WTC11 (cell line): ENCODE measurements around the gene ARHGAP22. TPM values are rescaled to one million over a fixed set of nuclear protein-coding genes. Genes with fewer than 3 reads are reported as not detected.

Experiments
- ATAC-seq: fragments of 200-7000 bp; cut with Tn5 transposase; 2 replicates; pipeline ENCODE4 v1.10.0; 2021; ENCODE audit warnings: mild to moderate bottlenecking, moderate library complexity
- CTCF ChIA-PET: fragments of 300-600 bp; sonication (Branson Sonifier 250); formaldehyde crosslinking; loops from one replicate; lab custom pipeline; 2021; ENCODE audit warnings: antibody characterized with exemption; lab: Charles Lee
- POLR2A ChIA-PET: fragments of 350-600 bp; sonication (Branson Sonifier 250); formaldehyde crosslinking; loops from one replicate; lab custom pipeline; 2021; ENCODE audit warnings: antibody characterized with exemption; lab: Charles Lee
- DNase-seq: peaks from one replicate; pipeline ENCODE4 v3.0.0; 2021; ENCODE audit warnings: low spot score
- H3K27ac Mint-ChIP-seq: 2 replicates; pipeline ENCODE4 v1.8.0; 2021; ENCODE audit warnings: mixed read lengths
- H3K27me3 Mint-ChIP-seq: 2 replicates; pipeline ENCODE4 v1.8.0; 2021; ENCODE audit warnings: low read depth, mild to moderate bottlenecking, moderate library complexity, mixed read lengths
- H3K36me3 Mint-ChIP-seq: 2 replicates; pipeline ENCODE4 v1.8.0; 2021; ENCODE audit warnings: mixed read lengths
- H3K4me1 Mint-ChIP-seq: 2 replicates; pipeline ENCODE4 v1.8.0; 2022; ENCODE audit warnings: mixed read lengths
- H3K4me3 Mint-ChIP-seq: 2 replicates; pipeline ENCODE4 v1.8.0; 2021; ENCODE audit warnings: mild to moderate bottlenecking, moderate library complexity, mixed read lengths
- H3K9me3 Mint-ChIP-seq: 2 replicates; pipeline ENCODE4 v1.8.0; 2021; ENCODE audit warnings: mixed read lengths
- GABPB1 ChIP-seq: sonication (generic); formaldehyde crosslinking; IDR thresholded peaks from 2 replicates; pipeline ENCODE4 v1.8.1; 2023; ENCODE audit warnings: mild to moderate bottlenecking, missing genetic modification reagents
- MXD4 ChIP-seq: fragments of 250-450 bp; sonication (Bioruptor Pico); IDR thresholded peaks from 2 replicates; pipeline ENCODE4 v1.8.0; 2021; ENCODE audit warnings: mild to moderate bottlenecking, moderate library complexity, borderline replicate concordance
- TEAD4 ChIP-seq: sonication (generic); formaldehyde crosslinking; IDR thresholded peaks from 2 replicates; pipeline ENCODE4 v1.8.0; 2022; ENCODE audit warnings: mild to moderate bottlenecking, missing genetic modification reagents
- ZNF219 ChIP-seq: sonication (generic); formaldehyde crosslinking; IDR thresholded peaks from 2 replicates; pipeline ENCODE4 v1.8.0; 2023; ENCODE audit warnings: missing genetic modification reagents, mild to moderate bottlenecking, borderline replicate concordance
- ZNF232 ChIP-seq: sonication (generic); formaldehyde crosslinking; IDR thresholded peaks from 2 replicates; pipeline ENCODE4 v1.8.0; 2022; ENCODE audit warnings: mild to moderate bottlenecking, missing genetic modification reagents
- ZNF263 ChIP-seq: sonication (generic); formaldehyde crosslinking; IDR thresholded peaks from 2 replicates; pipeline ENCODE4 v1.8.1; 2022; ENCODE audit warnings: low read depth, mild to moderate bottlenecking, moderate library complexity, missing genetic modification reagents
- ZNF396 ChIP-seq: fragments of 250-450 bp; sonication (Bioruptor Pico); IDR thresholded peaks from 2 replicates; pipeline ENCODE4 v1.8.0; 2021; ENCODE audit warnings: mild to moderate bottlenecking, moderate library complexity, borderline replicate concordance
- total RNA-seq: library from RNA; stranded (reverse); gene quantifications from 3 replicates; pipeline ENCODE4 v1.2.3, GENCODE V29; 2021
- TF ChIP-seq, protein P1 (sequence below): fragments of 250-450 bp; sonication (Bioruptor Pico); IDR thresholded peaks from 2 replicates; pipeline ENCODE4 v2.1.2; 2022; ENCODE audit warnings: mild to moderate bottlenecking, moderate library complexity
- TF ChIP-seq, protein P2 (sequence below): sonication (generic); formaldehyde crosslinking; IDR thresholded peaks from 2 replicates; pipeline ENCODE4 v1.8.1; 2022; ENCODE audit warnings: low read depth, mild to moderate bottlenecking, moderate library complexity, missing genetic modification reagents, borderline replicate concordance
- TF ChIP-seq, protein P3 (sequence below): sonication (generic); formaldehyde crosslinking; IDR thresholded peaks from 2 replicates; pipeline ENCODE4 v1.8.0; 2022; ENCODE audit warnings: mild to moderate bottlenecking, missing genetic modification reagents
- TF ChIP-seq, protein P4 (sequence below): fragments of 250-450 bp; sonication (Bioruptor Pico); IDR thresholded peaks from 2 replicates; pipeline ENCODE4 v1.9.0; 2021; ENCODE audit warnings: mild to moderate bottlenecking, borderline replicate concordance
- TF ChIP-seq, protein P5 (sequence below): sonication (generic); formaldehyde crosslinking; IDR thresholded peaks from 2 replicates; pipeline ENCODE4 v1.8.1; 2023; ENCODE audit warnings: mild to moderate bottlenecking, missing genetic modification reagents

ARHGAP22 gene
- total RNA-seq, 1 experiment from 2014 or later, result 8.6 TPM

DNA sequence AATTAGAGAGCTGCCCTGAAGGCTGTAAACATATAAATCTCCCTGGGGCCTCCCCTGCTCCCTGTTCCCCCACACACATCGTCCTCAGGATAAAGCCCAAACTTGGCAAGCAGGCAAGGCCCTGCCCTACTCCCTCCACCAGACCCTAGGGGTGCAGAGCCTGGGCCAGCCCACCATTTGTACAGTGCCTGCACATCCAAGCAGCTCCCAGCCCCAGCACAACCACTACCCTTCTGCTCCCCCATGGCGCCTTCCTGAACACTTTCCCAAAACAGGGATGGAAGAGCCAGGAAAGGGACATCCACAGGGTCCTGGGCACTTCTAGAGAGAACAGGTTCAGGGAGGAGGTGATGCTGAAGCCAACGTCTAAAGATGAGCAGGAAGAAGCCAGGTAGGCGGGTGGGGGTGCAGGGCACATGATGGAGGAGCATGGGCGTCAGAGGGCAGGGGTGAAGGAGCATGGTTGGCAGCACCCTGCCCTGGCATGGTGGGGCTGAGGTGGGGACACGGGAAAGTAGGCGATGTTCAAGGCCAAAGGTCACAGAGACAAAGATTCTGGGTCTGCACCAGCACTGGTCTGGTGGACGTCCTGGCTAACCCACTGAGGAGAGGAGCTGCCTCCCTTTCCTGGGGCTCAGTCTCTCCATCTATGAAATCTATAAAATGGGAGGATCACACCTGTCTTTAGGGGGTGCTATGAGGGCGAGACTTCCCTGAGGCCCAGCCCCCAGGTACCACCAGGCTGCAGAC is 140.6 kb downstream of the ARHGAP22 start:
- Mint-ChIP-seq H3K27ac (no peak overlapping the region), H3K4me1 (peaks cover 21% of the 10 kb centered on the region), H3K27me3 (peaks cover 15% of the 10 kb centered on the region), H3K36me3 (peaks cover 3% of the 10 kb centered on the region), H3K9me3 (peaks cover 5% of the 10 kb centered on the region; the same call in 1 of the 2 replicates), H3K4me3 (no peak overlapping the region)
- TF ChIP-seq, protein P1, sequence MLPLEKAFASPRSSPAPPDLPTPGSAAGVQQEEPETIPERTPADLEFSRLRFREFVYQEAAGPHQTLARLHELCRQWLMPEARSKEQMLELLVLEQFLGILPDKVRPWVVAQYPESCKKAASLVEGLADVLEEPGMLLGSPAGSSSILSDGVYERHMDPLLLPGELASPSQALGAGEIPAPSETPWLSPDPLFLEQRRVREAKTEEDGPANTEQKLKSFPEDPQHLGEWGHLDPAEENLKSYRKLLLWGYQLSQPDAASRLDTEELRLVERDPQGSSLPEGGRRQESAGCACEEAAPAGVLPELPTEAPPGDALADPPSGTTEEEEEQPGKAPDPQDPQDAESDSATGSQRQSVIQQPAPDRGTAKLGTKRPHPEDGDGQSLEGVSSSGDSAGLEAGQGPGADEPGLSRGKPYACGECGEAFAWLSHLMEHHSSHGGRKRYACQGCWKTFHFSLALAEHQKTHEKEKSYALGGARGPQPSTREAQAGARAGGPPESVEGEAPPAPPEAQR (CRISPR knock-in tag), result no peak
- TF ChIP-seq, protein P2, sequence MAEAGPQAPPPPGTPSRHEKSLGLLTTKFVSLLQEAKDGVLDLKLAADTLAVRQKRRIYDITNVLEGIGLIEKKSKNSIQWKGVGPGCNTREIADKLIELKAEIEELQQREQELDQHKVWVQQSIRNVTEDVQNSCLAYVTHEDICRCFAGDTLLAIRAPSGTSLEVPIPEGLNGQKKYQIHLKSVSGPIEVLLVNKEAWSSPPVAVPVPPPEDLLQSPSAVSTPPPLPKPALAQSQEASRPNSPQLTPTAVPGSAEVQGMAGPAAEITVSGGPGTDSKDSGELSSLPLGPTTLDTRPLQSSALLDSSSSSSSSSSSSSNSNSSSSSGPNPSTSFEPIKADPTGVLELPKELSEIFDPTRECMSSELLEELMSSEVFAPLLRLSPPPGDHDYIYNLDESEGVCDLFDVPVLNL (CRISPR knock-in tag), result no peak
- TF ChIP-seq ZNF232 (CRISPR knock-in tag), result no peak
- TF ChIP-seq, protein P3, sequence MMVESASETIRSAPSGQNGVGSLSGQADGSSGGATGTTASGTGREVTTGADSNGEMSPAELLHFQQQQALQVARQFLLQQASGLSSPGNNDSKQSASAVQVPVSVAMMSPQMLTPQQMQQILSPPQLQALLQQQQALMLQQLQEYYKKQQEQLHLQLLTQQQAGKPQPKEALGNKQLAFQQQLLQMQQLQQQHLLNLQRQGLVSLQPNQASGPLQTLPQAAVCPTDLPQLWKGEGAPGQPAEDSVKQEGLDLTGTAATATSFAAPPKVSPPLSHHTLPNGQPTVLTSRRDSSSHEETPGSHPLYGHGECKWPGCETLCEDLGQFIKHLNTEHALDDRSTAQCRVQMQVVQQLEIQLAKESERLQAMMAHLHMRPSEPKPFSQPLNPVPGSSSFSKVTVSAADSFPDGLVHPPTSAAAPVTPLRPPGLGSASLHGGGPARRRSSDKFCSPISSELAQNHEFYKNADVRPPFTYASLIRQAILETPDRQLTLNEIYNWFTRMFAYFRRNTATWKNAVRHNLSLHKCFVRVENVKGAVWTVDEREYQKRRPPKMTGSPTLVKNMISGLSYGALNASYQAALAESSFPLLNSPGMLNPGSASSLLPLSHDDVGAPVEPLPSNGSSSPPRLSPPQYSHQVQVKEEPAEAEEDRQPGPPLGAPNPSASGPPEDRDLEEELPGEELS (CRISPR knock-in tag), result no peak
- no peak for TF ChIP-seq TEAD4 (CRISPR knock-in tag)
- no peak for TF ChIP-seq ZNF396 (CRISPR knock-in tag)
- no peak for TF ChIP-seq ZNF219
- TF ChIP-seq, protein P4, sequence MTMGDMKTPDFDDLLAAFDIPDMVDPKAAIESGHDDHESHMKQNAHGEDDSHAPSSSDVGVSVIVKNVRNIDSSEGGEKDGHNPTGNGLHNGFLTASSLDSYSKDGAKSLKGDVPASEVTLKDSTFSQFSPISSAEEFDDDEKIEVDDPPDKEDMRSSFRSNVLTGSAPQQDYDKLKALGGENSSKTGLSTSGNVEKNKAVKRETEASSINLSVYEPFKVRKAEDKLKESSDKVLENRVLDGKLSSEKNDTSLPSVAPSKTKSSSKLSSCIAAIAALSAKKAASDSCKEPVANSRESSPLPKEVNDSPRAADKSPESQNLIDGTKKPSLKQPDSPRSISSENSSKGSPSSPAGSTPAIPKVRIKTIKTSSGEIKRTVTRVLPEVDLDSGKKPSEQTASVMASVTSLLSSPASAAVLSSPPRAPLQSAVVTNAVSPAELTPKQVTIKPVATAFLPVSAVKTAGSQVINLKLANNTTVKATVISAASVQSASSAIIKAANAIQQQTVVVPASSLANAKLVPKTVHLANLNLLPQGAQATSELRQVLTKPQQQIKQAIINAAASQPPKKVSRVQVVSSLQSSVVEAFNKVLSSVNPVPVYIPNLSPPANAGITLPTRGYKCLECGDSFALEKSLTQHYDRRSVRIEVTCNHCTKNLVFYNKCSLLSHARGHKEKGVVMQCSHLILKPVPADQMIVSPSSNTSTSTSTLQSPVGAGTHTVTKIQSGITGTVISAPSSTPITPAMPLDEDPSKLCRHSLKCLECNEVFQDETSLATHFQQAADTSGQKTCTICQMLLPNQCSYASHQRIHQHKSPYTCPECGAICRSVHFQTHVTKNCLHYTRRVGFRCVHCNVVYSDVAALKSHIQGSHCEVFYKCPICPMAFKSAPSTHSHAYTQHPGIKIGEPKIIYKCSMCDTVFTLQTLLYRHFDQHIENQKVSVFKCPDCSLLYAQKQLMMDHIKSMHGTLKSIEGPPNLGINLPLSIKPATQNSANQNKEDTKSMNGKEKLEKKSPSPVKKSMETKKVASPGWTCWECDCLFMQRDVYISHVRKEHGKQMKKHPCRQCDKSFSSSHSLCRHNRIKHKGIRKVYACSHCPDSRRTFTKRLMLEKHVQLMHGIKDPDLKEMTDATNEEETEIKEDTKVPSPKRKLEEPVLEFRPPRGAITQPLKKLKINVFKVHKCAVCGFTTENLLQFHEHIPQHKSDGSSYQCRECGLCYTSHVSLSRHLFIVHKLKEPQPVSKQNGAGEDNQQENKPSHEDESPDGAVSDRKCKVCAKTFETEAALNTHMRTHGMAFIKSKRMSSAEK (CRISPR knock-in tag), result no peak
- TF ChIP-seq ZNF263, result no peak
- CTCF ChIA-PET, result interaction anchor here (0.6 to 3.6 kb wide), 7 partner anchors 10 to 192 kb away, joined by 3 to 34 read pairs (median 4); no protein-coding TSS in a partner anchor
- POLR2A ChIA-PET, result no interaction called here
- no peak for DNase-seq
- no peak for ATAC-seq

DNA sequence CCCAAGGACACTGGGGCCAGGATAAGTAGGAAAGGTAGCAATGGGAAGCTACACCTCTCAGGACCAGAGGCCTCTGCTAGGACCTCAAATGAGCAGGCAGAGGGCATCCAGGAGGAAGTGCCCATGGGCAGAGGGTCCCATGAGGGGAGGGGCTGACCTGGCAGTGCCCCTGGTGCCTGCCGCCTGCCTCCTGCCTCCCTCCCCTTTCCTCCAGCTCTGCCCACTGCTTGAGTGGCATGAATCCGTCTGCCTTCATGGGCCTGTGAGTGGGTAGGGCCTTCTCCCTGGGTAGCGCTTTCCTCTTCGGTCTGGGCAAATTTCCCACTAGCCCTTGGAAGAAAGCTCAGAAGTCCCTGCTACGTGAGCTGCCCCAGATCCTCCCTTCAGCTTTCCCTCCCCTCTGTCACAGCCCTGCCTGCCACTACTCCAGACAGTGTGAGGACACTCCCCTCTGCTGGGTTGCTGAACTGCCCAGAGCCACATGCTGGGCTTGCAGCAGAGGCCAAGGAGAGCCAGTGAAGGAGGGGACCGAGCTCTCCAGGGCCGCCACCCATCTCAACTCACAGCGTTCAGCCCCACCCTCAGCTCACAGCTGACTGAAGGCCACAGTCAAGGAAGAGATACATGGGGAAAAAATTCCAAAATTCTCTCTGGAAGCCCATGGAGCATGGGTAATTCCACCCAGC is 141.4 kb downstream of the ARHGAP22 start:
- CTCF ChIA-PET, result interaction anchor here (0.6 to 3.6 kb wide), 5 partner anchors 9 to 193 kb away, joined by 3 to 34 read pairs (median 4); no protein-coding TSS in a partner anchor
- DNase-seq (no peak), ATAC-seq (peak; percentile 25)
- H3K4me3 Mint-ChIP-seq, result no peak overlapping the region
- POLR2A ChIA-PET, result no interaction called here
- H3K27me3 Mint-ChIP-seq, result peaks cover 15% of the 10 kb centered on the region
- peak overlapping the region; percentile 68; the same call in 1 of the 2 replicates for H3K27ac Mint-ChIP-seq
- H3K36me3 Mint-ChIP-seq, result peaks cover 3% of the 10 kb centered on the region
- peaks cover 5% of the 10 kb centered on the region; the same call in 1 of the 2 replicates for H3K9me3 Mint-ChIP-seq
- H3K4me1 Mint-ChIP-seq, result peaks cover 21% of the 10 kb centered on the region
- TF ChIP-seq, protein P4 (CRISPR knock-in tag), result no peak
- TF ChIP-seq MXD4 (CRISPR knock-in tag) (no peak), GABPB1 (no peak)
- TF ChIP-seq, protein P5, sequence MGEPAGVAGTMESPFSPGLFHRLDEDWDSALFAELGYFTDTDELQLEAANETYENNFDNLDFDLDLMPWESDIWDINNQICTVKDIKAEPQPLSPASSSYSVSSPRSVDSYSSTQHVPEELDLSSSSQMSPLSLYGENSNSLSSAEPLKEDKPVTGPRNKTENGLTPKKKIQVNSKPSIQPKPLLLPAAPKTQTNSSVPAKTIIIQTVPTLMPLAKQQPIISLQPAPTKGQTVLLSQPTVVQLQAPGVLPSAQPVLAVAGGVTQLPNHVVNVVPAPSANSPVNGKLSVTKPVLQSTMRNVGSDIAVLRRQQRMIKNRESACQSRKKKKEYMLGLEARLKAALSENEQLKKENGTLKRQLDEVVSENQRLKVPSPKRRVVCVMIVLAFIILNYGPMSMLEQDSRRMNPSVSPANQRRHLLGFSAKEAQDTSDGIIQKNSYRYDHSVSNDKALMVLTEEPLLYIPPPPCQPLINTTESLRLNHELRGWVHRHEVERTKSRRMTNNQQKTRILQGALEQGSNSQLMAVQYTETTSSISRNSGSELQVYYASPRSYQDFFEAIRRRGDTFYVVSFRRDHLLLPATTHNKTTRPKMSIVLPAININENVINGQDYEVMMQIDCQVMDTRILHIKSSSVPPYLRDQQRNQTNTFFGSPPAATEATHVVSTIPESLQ (CRISPR knock-in tag), result no peak
